T-helper 2 cell treated with Interferon-gamma antibody and Interleukin-4, amounts not matched to agents 100 ng/mL and 5 ng/mL, for 36 hours (primary cell): ENCODE data around the gene EPB41. TPM values are rescaled to one million over a fixed set of nuclear protein-coding genes. Genes with fewer than 3 reads are reported as not detected.

Experiments used
- intact Hi-C: fragments of 100-400 bp; cut with micrococcal nuclease; formaldehyde crosslinking; loops from one replicate; pipeline ENCODE4 v1.15.1; 2023
- total RNA-seq: library from RNA; stranded (reverse); gene quantifications from 2 replicates; pipeline ENCODE4 v1.2.3, GENCODE V29; 2022

EPB41 gene
- total RNA-seq, 1 donor from 2014 or later, result 106 TPM

DNA sequence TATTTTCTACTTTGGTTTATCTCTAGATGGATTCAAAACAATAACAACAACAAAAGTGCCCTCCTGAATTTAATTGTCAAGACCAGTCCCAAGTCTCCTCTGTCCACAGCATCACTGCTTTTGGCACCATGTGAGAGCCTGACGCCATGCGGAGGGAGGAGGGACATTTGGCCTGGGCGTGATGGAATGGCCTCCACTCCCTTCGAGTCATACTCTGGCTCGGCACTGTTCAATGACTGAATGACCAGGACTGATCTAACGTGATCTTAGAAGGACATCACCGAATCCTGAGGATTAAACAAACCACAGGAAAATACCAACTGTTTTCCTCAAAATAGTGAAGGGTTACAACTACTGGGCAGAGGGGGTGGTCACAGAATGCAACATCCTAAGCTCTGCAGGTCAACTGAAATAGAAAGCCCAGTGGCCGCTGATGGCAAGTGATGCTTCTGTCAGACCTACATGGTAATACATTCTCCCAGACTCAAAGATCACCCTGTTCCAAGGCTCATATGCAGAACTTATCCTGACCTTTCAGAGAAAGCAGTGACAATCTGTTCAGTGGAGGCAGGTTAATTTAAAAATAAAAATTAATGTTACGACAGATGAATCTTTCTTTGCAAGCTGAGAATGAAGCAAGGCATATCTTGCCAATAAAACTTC lies 248.2 kb downstream of the EPB41 start:
- intact Hi-C loops, result no loop called here

DNA sequence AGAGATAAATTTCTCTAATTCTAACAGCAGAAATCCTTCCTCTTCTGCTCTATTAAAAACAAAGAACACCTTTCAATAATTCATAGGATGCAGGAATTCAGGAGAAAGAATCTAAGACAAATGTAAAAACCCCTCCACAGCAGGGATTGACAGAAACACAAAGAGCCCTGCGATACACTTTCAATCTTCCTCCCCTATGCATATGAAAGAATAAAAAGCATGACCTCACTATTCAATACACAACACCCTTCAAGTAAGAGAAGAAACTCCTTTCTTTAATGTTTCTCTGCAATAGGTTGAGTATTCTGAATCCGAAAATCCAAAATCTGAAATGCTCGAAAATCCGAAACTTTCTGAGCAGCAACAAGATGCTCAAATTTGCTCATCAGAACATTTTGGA lies 250.2 kb downstream of the EPB41 start:
- intact Hi-C loops, result no loop called here

DNA sequence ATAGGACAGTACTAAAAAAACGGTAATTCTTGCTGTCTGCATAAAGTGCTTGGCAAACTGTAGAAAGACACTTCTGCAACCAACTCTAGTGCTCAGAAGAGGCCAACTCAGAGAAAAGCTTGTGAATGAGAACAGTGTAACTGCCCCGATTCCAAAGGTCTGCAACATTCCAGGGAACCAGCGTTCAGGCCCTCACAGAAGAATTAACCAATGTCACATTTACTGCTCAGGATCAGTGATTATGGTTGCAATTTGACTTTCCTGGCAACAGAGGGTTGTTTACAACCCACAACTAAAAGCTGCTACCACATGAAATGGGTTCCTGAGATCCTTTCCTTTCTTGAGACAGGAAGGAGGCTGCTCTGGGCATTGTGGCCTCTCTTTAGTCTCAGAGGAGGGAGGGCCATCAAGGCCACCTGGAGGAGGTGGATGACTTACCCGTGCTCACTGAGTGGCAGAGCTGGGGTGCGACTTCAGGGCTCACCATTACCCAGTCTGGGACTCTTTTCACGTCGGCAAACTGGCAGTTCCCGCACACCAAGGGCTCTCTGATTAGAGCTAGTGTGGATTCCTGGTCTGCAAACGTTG lies 252.0 kb downstream of the EPB41 start:
- intact Hi-C loops, result no loop called here

- intact Hi-C loops, result no loop called here
Measured at GRCh38 chr1:29167904-29168303, 253.5 kb downstream of the EPB41 start.

Other genes with a start within 250 kb of the EPB41 start
- 25.9 and 29.2 TPM in 2 replicates for gene GMEB1, start 245.8 kb upstream of the EPB41 start, total RNA-seq
- 76.9 and 86.7 TPM in 2 replicates for gene YTHDF2, start 177.6 kb upstream of the EPB41 start, total RNA-seq
- gene OPRD1, start 102.4 kb upstream of the EPB41 start, total RNA-seq, result not detected in 2 replicates
- gene TMEM200B, start 209.3 kb downstream of the EPB41 start, total RNA-seq, result not detected in 2 replicates